ENCODE measurements around the gene TRIP6.
A peak's percentile ranks its signal among the peaks of the same experiment; 100 is the strongest.

TRIP6 gene

GRCh38 chr7:100867040-100867775 lies at the start of gene TRIP6:
Gene TRIP6 (plus strand): TSS chr7:100867387. CDS start chr7:100867498, 111 bp downstream.
- DNase-seq = peak; percentile 18 to 42

- no peak for DNase-seq
Measured at GRCh38 chr7:100818366-100818765, 48.8 kb upstream of the TRIP6 start.

- no peak for DNase-seq
Measured at GRCh38 chr7:100818825-100819224, 48.4 kb upstream of the TRIP6 start.

- DNase-seq = no peak
Measured at GRCh38 chr7:100819586-100819985, 47.6 kb upstream of the TRIP6 start.

GRCh38 chr7:100822236-100823139 lies 44.7 kb upstream of the TRIP6 start:
- DNase-seq = no peak

- no peak for DNase-seq
Measured at GRCh38 chr7:100823140-100823525, 44.1 kb upstream of the TRIP6 start.

GRCh38 chr7:100823534-100823933 lies 43.7 kb upstream of the TRIP6 start:
- no peak for DNase-seq

GRCh38 chr7:100824499-100825214 lies 42.5 kb upstream of the TRIP6 start:
- no peak for DNase-seq

GRCh38 chr7:100825215-100825671 lies 41.9 kb upstream of the TRIP6 start:
- DNase-seq = no peak

GRCh38 chr7:100825751-100826513 lies 41.3 kb upstream of the TRIP6 start:
- peak; percentile 36 to 47 for DNase-seq

- peak in 1 of 2 experiments; percentile 16 for DNase-seq
Measured at GRCh38 chr7:100826514-100827329, 40.5 kb upstream of the TRIP6 start.

GRCh38 chr7:100827330-100828226 lies 39.6 kb upstream of the TRIP6 start, which contains the start of gene EPHB4:
Gene EPHB4 (minus strand): TSS chr7:100827523. CDS start chr7:100827030, 493 bp downstream.
- peak; percentile 86 for DNase-seq

- no peak for DNase-seq
Measured at GRCh38 chr7:100829150-100829716, 38.0 kb upstream of the TRIP6 start.

- no peak for DNase-seq
Measured at GRCh38 chr7:100830396-100830795, 36.8 kb upstream of the TRIP6 start.

- DNase-seq = no peak
Measured at GRCh38 chr7:100832281-100832633, 34.9 kb upstream of the TRIP6 start.

- DNase-seq = peak in 1 of 2 experiments; percentile 9
Measured at GRCh38 chr7:100835903-100836811, 31.0 kb upstream of the TRIP6 start.

GRCh38 chr7:100836812-100837098 lies 30.4 kb upstream of the TRIP6 start:
- no peak for DNase-seq

GRCh38 chr7:100837099-100837836 lies 29.9 kb upstream of the TRIP6 start:
- peak; percentile 56 to 65 for DNase-seq
